ENCODE measurements around the gene RAB20. TPM values are rescaled to one million over a fixed set of nuclear protein-coding genes. Genes with fewer than 3 reads are reported as not detected.

Gene RAB20
- total RNA-seq, 4 donors from 2014 or later = 8.7 to 32.8 (median 18.4) TPM

- Histone ChIP-seq H3K4me3 (no peak overlapping the region), H3K4me1 (peaks cover 0 to 54% (median 28%) of the 10 kb centered on the region in 3 donors), H3K9me3 (no peaks in the 10 kb centered on the region), H3K36me3 (peaks cover 0 to 97% of the 10 kb centered on the region in 2 donors), H3K27ac (peak overlapping the region; percentile 27 to 83 (median 60)), H3K27me3 (no peaks in the 10 kb centered on the region)
- TF ChIP-seq EP300 (IDR thresholded peaks at IDR 0.05) (no peak), POLR2A (IDR thresholded peaks at IDR 0.05) (no peak), POLR2AphosphoS5 (IDR thresholded peaks at IDR 0.05) (no peak)
- 41 to 49% methylated on average over 7 to 11 of the region's 18 CpGs for WGBS, 2 donors (ENCODE audit: low coverage in 1 of 2)
- ATAC-seq = peak; percentile 10
Observed at GRCh38 chr13:110509971-110510786, 51.3 kb downstream of the RAB20 start.

GRCh38 chr13:110509478-110509926 lies 52.0 kb downstream of the RAB20 start:
- Histone ChIP-seq H3K27ac (peak overlapping the region; percentile 27 to 83 (median 60)), H3K9me3 (no peaks in the 10 kb centered on the region), H3K27me3 (no peaks in the 10 kb centered on the region), H3K36me3 (peaks cover 0 to 97% of the 10 kb centered on the region in 2 donors), H3K4me3 (no peak overlapping the region), H3K4me1 (peaks cover 0 to 55% (median 28%) of the 10 kb centered on the region in 3 donors)
- 19 to 31% methylated on average over 3 to 4 of the region's 4 CpGs for WGBS, 2 donors (ENCODE audit: low coverage in 1 of 2)
- peak; percentile 61 for TF ChIP-seq POLR2AphosphoS5 (IDR thresholded peaks at IDR 0.05)
- TF ChIP-seq EP300 (IDR thresholded peaks at IDR 0.05) = peak; percentile 64
- TF ChIP-seq CTCF (IDR thresholded peaks at IDR 0.05) = no peak
- TF ChIP-seq POLR2A (IDR thresholded peaks at IDR 0.05) = no peak
- no peak for ATAC-seq

- 80% methylated on average over 3 of the region's 23 CpGs; no CpG with 5 or more reads in 1 of the 2 donors for WGBS, 2 donors (ENCODE audit: low coverage in 1 of 2)
- no peak overlapping the region for H3K4me3 ChIP-seq
- H3K36me3 ChIP-seq = peaks cover 0 to 97% of the 10 kb centered on the region in 2 donors
Observed at GRCh38 chr13:110507678-110508381, 53.7 kb downstream of the RAB20 start.

GRCh38 chr13:110506859-110507566 lies 54.5 kb downstream of the RAB20 start:
- H3K4me1 ChIP-seq = peaks cover 0 to 55% (median 28%) of the 10 kb centered on the region in 3 donors
- no peak overlapping the region for H3K4me3 ChIP-seq
- TF ChIP-seq EP300 (IDR thresholded peaks at IDR 0.05) (no peak), POLR2AphosphoS5 (IDR thresholded peaks at IDR 0.05) (peak; percentile 96), CTCF (IDR thresholded peaks at IDR 0.05) (peak in 1 of 4 experiments; percentile 15), POLR2A (IDR thresholded peaks at IDR 0.05) (no peak)
- H3K27me3 ChIP-seq = no peaks in the 10 kb centered on the region
- H3K36me3 ChIP-seq = peaks cover 0 to 97% of the 10 kb centered on the region in 2 donors
- ATAC-seq = peak; percentile 84
- H3K27ac ChIP-seq = peak overlapping the region; percentile 62 to 83 (median 76)
- H3K9me3 ChIP-seq = no peaks in the 10 kb centered on the region
- 43 to 46% methylated on average over 3 to 7 of the region's 17 CpGs for WGBS, 2 donors (ENCODE audit: low coverage in 1 of 2)

More at GRCh38 chr13:110507678-110508381, 53.7 kb downstream of the RAB20 start:
- peaks cover 0 to 55% (median 28%) of the 10 kb centered on the region in 3 donors for H3K4me1 ChIP-seq
- peak overlapping the region; percentile 18 to 83 (median 76) for H3K27ac ChIP-seq
- no peaks in the 10 kb centered on the region for H3K9me3 ChIP-seq
- ATAC-seq = peak; percentile 46
- no peaks in the 10 kb centered on the region for H3K27me3 ChIP-seq
- TF ChIP-seq EP300 (IDR thresholded peaks at IDR 0.05) (no peak), CTCF (IDR thresholded peaks at IDR 0.05) (peak in 2 of 4 experiments; percentile 10 to 40)

GRCh38 chr13:110506396-110506795 lies 55.1 kb downstream of the RAB20 start:
- peak overlapping the region; percentile 62 to 83 (median 76) for H3K27ac ChIP-seq
- no peak overlapping the region for H3K4me3 ChIP-seq
- peaks cover 0 to 97% of the 10 kb centered on the region in 2 donors for H3K36me3 ChIP-seq
- H3K4me1 ChIP-seq = peaks cover 0 to 55% (median 28%) of the 10 kb centered on the region in 3 donors
- no peaks in the 10 kb centered on the region for H3K9me3 ChIP-seq
- no peak for TF ChIP-seq POLR2A (IDR thresholded peaks at IDR 0.05)
- no peak for TF ChIP-seq CTCF (IDR thresholded peaks at IDR 0.05)
- TF ChIP-seq EP300 (IDR thresholded peaks at IDR 0.05) = no peak
- TF ChIP-seq POLR2AphosphoS5 (IDR thresholded peaks at IDR 0.05) = no peak
- H3K27me3 ChIP-seq = no peaks in the 10 kb centered on the region
- ATAC-seq = no peak
- 42 to 63% methylated on average over 2 to 3 of the region's 18 CpGs for WGBS, 2 donors (ENCODE audit: low coverage in 1 of 2)
